Measurements from ENCODE around the gene CHCHD3. TPM values are rescaled to one million over a fixed set of nuclear protein-coding genes. Genes with fewer than 3 reads are reported as not detected.

The CHCHD3 gene
- total RNA-seq, 2 experiments from 2014 or later: 85.2 to 86.1 TPM

DNA sequence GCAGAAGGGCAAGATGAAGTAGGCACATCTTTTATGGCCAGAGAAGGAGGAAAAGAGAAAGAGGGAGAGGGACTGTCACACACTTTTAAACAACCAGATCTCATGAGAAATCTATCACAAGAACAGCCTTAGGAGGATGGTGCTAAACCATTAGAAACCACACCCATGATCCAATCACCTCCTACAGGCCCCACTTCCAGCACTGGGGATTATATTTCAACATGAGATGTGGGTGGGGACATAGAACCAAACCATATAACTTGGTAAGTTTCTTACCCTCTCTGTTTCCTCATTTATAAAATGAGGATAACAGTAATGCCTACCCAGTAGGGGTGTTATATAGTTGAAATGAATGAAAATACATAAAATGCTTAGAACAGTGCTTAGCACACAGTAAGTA lies 66.0 kb downstream of the CHCHD3 start:
- DNase-seq: no peak
- Mint-ChIP-seq H3K4me3 (no peak overlapping the region), H3K27me3 (no peaks in the 10 kb centered on the region), H3K27ac (no peak overlapping the region), H3K36me3 (peaks cover 37% of the 10 kb centered on the region), H3K4me1 (peaks cover 3% of the 10 kb centered on the region), H3K9me3 (peaks cover 3% of the 10 kb centered on the region)

GRCh38 chr7:133011746-133012145 lies 70.1 kb downstream of the CHCHD3 start:
- Mint-ChIP-seq H3K27me3 (no peaks in the 10 kb centered on the region), H3K4me3 (no peak overlapping the region), H3K27ac (no peak overlapping the region), H3K4me1 (peaks cover 16% of the 10 kb centered on the region), H3K9me3 (peaks cover 19% of the 10 kb centered on the region), H3K36me3 (peaks cover 60% of the 10 kb centered on the region)
- DNase-seq: no peak

GRCh38 chr7:133009426-133010252 lies 72.3 kb downstream of the CHCHD3 start:
- Mint-ChIP-seq H3K4me3 (no peak overlapping the region), H3K9me3 (peaks cover 20% of the 10 kb centered on the region), H3K36me3 (peaks cover 62% of the 10 kb centered on the region), H3K27ac (no peak overlapping the region), H3K4me1 (peaks cover 16% of the 10 kb centered on the region), H3K27me3 (no peaks in the 10 kb centered on the region)
- DNase-seq: no peak

DNA sequence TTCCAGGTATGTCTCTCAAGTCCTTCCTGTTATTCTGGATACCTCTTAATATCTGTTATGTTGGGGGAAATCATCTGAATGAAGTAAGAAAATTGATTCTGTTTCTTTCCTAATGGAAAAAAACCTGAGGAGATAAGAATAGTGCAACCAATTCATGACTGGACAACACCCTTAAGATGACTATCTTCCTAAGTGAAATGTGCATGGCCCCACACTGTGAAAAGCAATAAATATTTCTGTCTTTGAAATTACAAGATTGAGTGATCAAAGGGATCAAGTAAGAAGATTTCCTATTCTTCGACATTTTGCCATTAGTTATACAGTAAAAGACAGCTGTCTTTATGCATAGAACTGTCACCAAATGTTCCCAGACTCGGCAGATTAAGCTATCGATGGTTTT lies 73.9 kb downstream of the CHCHD3 start:
- Mint-ChIP-seq H3K27me3 (no peaks in the 10 kb centered on the region), H3K36me3 (peaks cover 70% of the 10 kb centered on the region), H3K9me3 (peaks cover 22% of the 10 kb centered on the region), H3K27ac (no peak overlapping the region), H3K4me1 (peaks cover 20% of the 10 kb centered on the region), H3K4me3 (no peak overlapping the region)
- no peak for DNase-seq

DNA sequence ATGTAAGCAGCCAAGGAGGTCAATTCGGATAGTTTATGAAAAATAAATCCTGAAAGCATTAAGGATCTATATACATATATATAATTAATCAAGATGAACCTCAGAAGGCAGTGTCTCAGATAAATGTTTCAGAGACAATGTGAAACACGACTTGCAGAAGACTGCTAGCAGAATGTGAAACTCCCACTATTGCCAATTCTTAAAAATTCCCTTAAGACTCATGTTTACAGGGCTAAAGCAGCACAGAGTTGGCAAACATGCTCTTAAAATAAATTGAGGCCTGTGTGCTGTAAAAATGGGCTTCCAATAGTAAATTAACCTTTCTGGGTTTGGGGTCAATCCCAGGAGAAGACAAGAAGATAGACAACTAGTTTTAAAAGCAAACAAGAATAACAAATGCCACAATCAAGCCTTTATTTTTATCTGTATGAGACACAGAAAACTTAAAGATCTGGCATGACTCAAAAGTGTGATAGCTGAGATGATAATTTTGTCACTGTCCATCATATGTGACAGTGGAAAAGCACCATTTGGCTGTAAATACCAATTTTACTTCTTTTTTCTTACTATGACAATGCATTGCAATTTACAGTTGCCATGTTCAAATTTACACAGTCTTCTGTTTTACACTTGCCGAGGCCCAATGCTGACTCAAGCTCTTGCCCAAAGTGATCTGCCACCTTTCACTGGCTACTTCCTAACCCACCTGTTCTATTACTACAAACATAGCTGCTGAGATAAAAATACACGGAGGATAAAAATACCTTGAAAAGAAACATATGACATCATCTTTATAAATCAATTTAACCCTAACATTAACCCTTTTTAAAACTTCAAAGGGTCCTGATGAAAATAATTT lies 78.6 kb downstream of the CHCHD3 start:
- H3K27ac Mint-ChIP-seq: no peak overlapping the region
- peaks cover 49% of the 10 kb centered on the region for H3K36me3 Mint-ChIP-seq
- H3K4me3 Mint-ChIP-seq: no peak overlapping the region

GRCh38 chr7:133001727-133002126 lies 80.2 kb downstream of the CHCHD3 start:
- DNase-seq: no peak
- Mint-ChIP-seq H3K9me3 (peaks cover 6% of the 10 kb centered on the region), H3K4me3 (no peak overlapping the region), H3K4me1 (peaks cover 25% of the 10 kb centered on the region), H3K27me3 (no peaks in the 10 kb centered on the region), H3K27ac (no peak overlapping the region), H3K36me3 (peaks cover 38% of the 10 kb centered on the region)

More for the DNA sequence above, 78.6 kb downstream of the CHCHD3 start:
- H3K27me3 Mint-ChIP-seq: no peaks in the 10 kb centered on the region
- peaks cover 18% of the 10 kb centered on the region for H3K9me3 Mint-ChIP-seq
- peaks cover 25% of the 10 kb centered on the region for H3K4me1 Mint-ChIP-seq
- DNase-seq: no peak

DNA sequence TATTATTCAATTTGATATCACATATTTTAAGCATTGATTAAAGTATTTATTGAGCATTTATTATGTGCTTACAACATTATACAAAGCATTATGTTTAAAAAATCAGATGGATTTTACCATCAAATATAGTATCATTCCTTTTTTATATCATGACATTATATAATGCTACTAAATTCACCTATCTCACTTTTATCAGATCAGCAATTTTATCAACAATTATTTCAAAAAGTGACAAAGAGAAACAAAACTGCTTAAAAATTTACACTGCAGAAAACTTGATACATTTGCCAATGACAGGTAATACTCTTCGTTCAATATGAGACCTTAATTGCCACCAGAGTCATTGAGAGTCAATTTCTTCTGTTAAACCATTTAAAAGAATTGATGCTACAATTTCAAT lies 82.0 kb downstream of the CHCHD3 start:
- Mint-ChIP-seq H3K4me1 (peaks cover 33% of the 10 kb centered on the region), H3K27ac (no peak overlapping the region), H3K27me3 (no peaks in the 10 kb centered on the region), H3K36me3 (peaks cover 31% of the 10 kb centered on the region), H3K4me3 (no peak overlapping the region), H3K9me3 (peaks cover 2% of the 10 kb centered on the region)
- no peak for DNase-seq

GRCh38 chr7:132998763-132999162 lies 83.1 kb downstream of the CHCHD3 start:
- H3K36me3 Mint-ChIP-seq: peaks cover 28% of the 10 kb centered on the region
- DNase-seq: no peak
- H3K4me3 Mint-ChIP-seq: no peak overlapping the region
- peaks cover 33% of the 10 kb centered on the region for H3K4me1 Mint-ChIP-seq
- no peaks in the 10 kb centered on the region for H3K9me3 Mint-ChIP-seq
- H3K27ac Mint-ChIP-seq: no peak overlapping the region
- H3K27me3 Mint-ChIP-seq: no peaks in the 10 kb centered on the region

DNA sequence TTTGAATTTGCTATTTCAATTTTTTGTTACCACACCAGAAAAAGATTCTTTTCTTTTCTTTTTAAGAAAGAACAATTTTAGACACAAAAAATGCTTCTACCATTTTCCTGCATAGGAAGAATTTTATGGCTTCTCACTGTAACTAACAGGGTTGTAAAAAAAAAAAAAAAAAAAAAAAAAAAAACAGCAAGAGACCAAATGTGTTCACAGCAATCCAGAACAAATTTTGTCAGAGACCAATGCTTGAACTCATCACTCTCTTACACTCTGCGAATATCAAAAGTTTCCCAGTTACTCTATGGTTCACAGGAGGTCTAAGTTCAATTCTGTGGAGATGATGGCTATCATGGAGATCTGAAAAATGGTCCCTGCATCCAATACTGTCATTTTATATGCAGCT lies 84.4 kb downstream of the CHCHD3 start:
- H3K27ac Mint-ChIP-seq: no peak overlapping the region
- H3K4me3 Mint-ChIP-seq: no peak overlapping the region
- H3K36me3 Mint-ChIP-seq: peaks cover 23% of the 10 kb centered on the region
- no peaks in the 10 kb centered on the region for H3K9me3 Mint-ChIP-seq
- no peak for DNase-seq
- H3K4me1 Mint-ChIP-seq: peaks cover 28% of the 10 kb centered on the region
- H3K27me3 Mint-ChIP-seq: no peaks in the 10 kb centered on the region

DNA sequence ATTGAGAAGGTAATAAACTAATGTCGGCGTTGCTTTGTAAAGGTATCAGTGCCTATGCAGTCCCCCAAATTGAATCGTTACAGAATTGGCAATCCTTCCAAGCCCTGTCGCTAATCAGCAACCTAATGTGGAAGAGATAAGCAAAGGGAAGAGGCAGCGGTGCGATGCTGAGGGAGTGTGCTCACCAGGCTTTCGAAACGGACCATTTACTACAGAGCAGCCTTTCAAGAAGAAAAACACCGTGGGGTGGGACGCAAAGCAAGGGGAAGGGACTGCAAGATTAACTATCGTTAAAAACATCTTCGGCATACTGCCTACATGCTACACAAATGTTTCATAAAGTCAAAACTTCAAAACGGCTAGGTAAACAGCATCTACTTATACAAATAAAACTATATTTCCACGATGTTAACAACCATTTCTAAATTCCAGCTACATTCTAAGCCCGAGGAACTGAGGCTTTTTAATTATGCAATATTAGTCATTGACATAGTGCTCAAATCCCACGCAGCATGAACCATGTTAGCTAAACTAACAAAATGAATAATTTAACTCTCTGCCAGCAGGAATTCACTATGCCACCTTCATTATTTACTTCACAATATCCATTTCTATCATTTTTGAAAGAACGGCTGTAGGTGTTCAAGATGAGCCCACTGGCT lies 85.2 kb downstream of the CHCHD3 start:
- Mint-ChIP-seq H3K4me3 (no peak overlapping the region), H3K9me3 (no peaks in the 10 kb centered on the region), H3K36me3 (peaks cover 23% of the 10 kb centered on the region), H3K4me1 (peaks cover 24% of the 10 kb centered on the region), H3K27ac (no peak overlapping the region), H3K27me3 (no peaks in the 10 kb centered on the region)
- no peak for DNase-seq

DNA sequence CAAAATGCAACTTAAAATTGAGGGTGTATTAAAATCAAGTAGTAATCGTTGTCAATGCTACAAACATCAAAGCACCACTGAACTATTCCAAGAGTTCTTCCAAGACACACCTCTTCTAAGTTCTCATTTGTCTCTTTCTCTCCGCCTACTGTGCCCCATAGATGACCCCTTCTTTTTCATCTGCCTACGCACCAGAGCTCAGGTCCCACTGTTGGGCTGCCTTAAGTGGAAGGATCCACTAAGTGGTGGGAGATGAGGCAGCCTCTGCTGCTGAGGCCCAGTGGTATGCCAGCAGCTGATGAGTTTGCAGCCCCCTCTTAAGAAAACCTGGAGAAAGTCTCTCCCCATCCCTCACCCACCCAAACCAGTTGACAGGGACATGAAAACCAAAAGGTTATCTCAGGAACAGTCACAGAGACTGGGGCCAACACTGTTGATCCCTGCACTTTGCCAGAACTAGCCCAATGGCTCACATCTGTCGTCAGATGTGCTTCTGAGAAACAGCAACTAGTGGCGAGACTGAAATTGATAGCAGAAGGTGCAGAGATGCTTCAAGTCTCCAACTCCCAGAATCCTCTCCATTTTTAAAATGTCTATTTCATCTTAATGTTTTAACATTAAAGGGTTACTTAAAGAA lies 88.4 kb downstream of the CHCHD3 start:
- H3K36me3 Mint-ChIP-seq: peaks cover 27% of the 10 kb centered on the region
- DNase-seq: no peak
- H3K4me3 Mint-ChIP-seq: no peak overlapping the region
- H3K4me1 Mint-ChIP-seq: peaks cover 22% of the 10 kb centered on the region
- H3K27me3 Mint-ChIP-seq: no peaks in the 10 kb centered on the region
- H3K27ac Mint-ChIP-seq: no peak overlapping the region
- H3K9me3 Mint-ChIP-seq: peaks cover 2% of the 10 kb centered on the region

DNA sequence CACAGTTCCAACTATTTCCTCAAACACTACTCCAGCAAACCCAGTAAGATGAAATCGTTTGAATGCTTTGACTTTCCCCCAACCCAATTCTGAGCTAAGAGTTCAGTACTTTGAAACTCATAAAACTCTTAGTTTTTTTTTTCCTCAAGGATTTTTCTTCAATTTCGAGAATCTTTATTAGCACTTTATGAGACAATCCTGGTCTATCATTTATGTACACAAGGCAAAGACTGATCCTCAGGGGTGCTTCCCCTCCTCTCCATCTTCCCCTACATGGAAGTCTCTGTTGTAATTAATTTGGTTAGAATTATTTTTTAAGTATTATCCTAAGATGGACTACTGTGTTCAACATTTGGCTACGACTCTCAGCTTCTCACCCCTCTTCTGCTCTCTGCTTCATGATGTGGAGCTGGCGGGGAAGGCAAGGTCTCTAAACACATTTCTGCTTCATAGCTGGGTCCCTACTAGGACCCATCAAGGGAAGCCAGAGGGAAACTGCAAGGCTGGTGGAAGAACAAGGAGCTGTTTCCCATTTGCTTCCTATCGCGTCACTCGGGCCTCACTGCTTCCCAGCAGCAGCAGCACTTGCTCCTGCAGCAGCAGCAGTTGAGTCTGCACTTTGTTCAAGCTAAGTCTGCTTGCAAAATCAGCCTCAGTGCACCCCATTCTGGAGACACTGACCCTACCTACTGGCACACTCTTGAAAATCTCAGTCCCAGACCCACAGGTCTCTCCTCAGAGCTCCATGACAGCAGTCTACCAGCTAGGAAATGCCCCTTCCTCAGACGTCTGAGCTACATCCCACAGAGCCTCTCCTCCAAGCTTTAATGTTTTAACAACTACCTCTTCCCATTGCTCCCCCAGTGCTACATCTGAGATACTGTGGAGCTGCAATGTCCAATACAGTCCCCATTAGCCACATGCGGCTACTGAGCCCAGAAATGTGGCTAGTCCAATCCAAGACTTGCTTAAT lies 90.0 kb downstream of the CHCHD3 start:
- no peak for DNase-seq
- Mint-ChIP-seq H3K9me3 (peaks cover 10% of the 10 kb centered on the region), H3K27me3 (no peaks in the 10 kb centered on the region)

GRCh38 chr7:132988117-132988516 lies 93.8 kb downstream of the CHCHD3 start:
- Mint-ChIP-seq H3K4me3 (no peak overlapping the region), H3K36me3 (peaks cover 34% of the 10 kb centered on the region), H3K27ac (no peak overlapping the region), H3K27me3 (no peaks in the 10 kb centered on the region), H3K9me3 (peaks cover 15% of the 10 kb centered on the region), H3K4me1 (peaks cover 4% of the 10 kb centered on the region)
- DNase-seq: no peak

More for the DNA sequence above, 90.0 kb downstream of the CHCHD3 start:
- peaks cover 17% of the 10 kb centered on the region for H3K4me1 Mint-ChIP-seq
- no peak overlapping the region for H3K4me3 Mint-ChIP-seq
- H3K27ac Mint-ChIP-seq: no peak overlapping the region
- peaks cover 32% of the 10 kb centered on the region for H3K36me3 Mint-ChIP-seq

DNA sequence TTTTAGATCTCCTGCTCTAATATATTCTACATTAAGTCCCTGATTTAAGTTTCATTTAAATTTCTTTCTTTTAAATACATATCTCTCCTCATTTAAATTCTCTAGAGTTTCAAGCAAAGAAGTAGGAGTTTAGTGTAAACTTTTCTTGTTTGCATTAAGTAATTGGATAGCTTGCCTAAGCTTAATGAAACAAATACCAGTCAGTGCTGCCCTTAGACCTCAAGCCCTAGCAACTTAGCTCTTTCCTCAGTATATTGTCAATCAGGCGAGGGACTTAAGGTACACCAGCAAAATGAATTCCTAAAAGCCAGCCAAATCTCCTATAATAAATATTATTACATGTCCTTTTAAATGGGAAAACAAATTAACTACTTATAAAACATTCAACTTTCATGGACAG lies 101.5 kb downstream of the CHCHD3 start:
- Mint-ChIP-seq H3K27ac (no peak overlapping the region), H3K4me3 (no peak overlapping the region), H3K27me3 (no peaks in the 10 kb centered on the region), H3K36me3 (peaks cover 15% of the 10 kb centered on the region), H3K4me1 (peaks cover 9% of the 10 kb centered on the region), H3K9me3 (no peaks in the 10 kb centered on the region)
- no peak for DNase-seq

All from activated naive CD8-positive, alpha-beta T cell treated with anti-CD3 and anti-CD28 coated beads for 36 hours (primary cell).